ENCODE measurements around the gene TRPT1.

- TF ChIP-seq PATZ1 (CRISPR knock-in tag; IDR thresholded peaks at IDR 0.05; ENCODE audit: borderline replicate concordance) = no peak
- no peak for TF ChIP-seq PPARA (CRISPR knock-in tag; IDR thresholded peaks at IDR 0.05; ENCODE audit: borderline replicate concordance)
- TF ChIP-seq ZNF565 (CRISPR knock-in tag; conservative IDR thresholded peaks at IDR 0.05; ENCODE audit: low read depth) = no peak
- TF ChIP-seq TCF4 (CRISPR knock-in tag; IDR thresholded peaks at IDR 0.05; ENCODE audit: borderline replicate concordance) = no peak
These were observed 23.0 kb downstream of the TRPT1 start for GRCh38 chr11:64202992-64203391.
